Right lobe of liver (tissue), 6 donors: ENCODE results near the gene CRYL1. TPM values are rescaled to one million over a fixed set of nuclear protein-coding genes. Genes with fewer than 3 reads are reported as not detected.

ENCODE experiments used
- ATAC-seq, 4 donors: fragments of 200-7000 bp; cut with Tn5 transposase; one replicate each; pipeline ENCODE4 v1.9.1; 2020; ENCODE audit warnings: mild to moderate bottlenecking in 4 of 4, moderate library complexity in 4 of 4
- DNase-seq, 3 donors: peaks; one replicate each; pipeline ENCODE4 v3.0.0-alpha.2; 2020
- H3K27ac ChIP-seq, 3 donors: fragments of 200-600 bp; one replicate each; pipeline ENCODE4 v1.8.0; 2022
- H3K27me3 ChIP-seq, 2 donors: fragments of 200-600 bp; one replicate each; pipeline ENCODE4 v1.8.0; 2022
- H3K36me3 ChIP-seq, 4 donors: fragments of 200-600 bp; sonication (generic) in 1 of 4; one replicate each; pipeline versions ENCODE4 v1.5.1 to v1.8.0; 2017 to 2022; ENCODE audit warnings: control low read depth in 1 of 4
- H3K4me1 ChIP-seq, 4 donors: fragments of 200-600 bp; sonication (generic) in 1 of 4; one replicate each; pipeline versions ENCODE4 v1.5.1 to v1.8.0; 2017 to 2022; ENCODE audit warnings: control low read depth in 1 of 4
- H3K4me3 ChIP-seq, 3 donors: fragments of 200-600 bp; one replicate each; pipeline ENCODE4 v1.8.0; 2022
- H3K9me3 ChIP-seq, 4 donors: fragments of 200-600 bp; sonication (generic) in 1 of 4; one replicate each; pipeline versions ENCODE4 v1.5.1 to v1.8.0; 2017 to 2022; ENCODE audit warnings: control low read depth in 1 of 4
- POLR2A ChIP-seq: fragments of 450-650 bp; IDR thresholded peaks from one replicate; pipeline ENCODE4 v1.6.1; 2017; ENCODE audit warnings: antibody characterized with exemption, mild to moderate bottlenecking
- WGBS: methylation state at CpG from one replicate; pipeline ENCODE4 v1.1.6; 2018; ENCODE audit warnings: low coverage, low lambda C conversion rate; ENCODE audit not compliant: insufficient coverage; ENCODE audit errors: missing lambda C conversion rate; 5-methylcytosine and 5-hydroxymethylcytosine counted together
- intact Hi-C, 2 donors: fragments of 100-400 bp; cut with DNase I; formaldehyde crosslinking; loops; one replicate each; pipeline versions ENCODE4 v1.11.2 to v1.14.1; 2022
- total RNA-seq, 6 experiments: library from RNA; depleted of rRNA in 2 of 6; stranded (reverse); fragments of >200 nt in 2 of 6; fragmentation: NEBNext Ultra II Directional in 3 of 6; extraction: Animal tissue kit (Norgen Biotek cat#: 25700) in 3 of 6; gene quantifications; one replicate each; pipeline versions ENCODE4 v1.1.0 to v1.2.4, GENCODE V29; 2016 to 2023
- TF ChIP-seq, protein P1 (sequence below), 4 donors: fragments of 200-600 bp in 3 of 4; fragments of 450-650 bp in 1 of 4; IDR thresholded peaks; one replicate each; pipeline versions ENCODE4 v1.5.1 to v1.8.0; 2016 to 2022; ENCODE audit warnings: antibody characterized with exemption in 4 of 4, mild to moderate bottlenecking in 2 of 4
- donor health status: DM: no; HTN: yes; CAD: no.
- donor health status: DM: no; HTN: no; CAD: no.
- donor health status: DM: no; HTN: no; CAD: no.
- donor health status: DM: no; HTN: yes; CAD: no.
- donor health status: DM: no; HTN: yes; CAD: no.

The CRYL1 gene
- total RNA-seq, 6 experiments from 2014 or later, result 111 to 185 (median 151) TPM

DNA sequence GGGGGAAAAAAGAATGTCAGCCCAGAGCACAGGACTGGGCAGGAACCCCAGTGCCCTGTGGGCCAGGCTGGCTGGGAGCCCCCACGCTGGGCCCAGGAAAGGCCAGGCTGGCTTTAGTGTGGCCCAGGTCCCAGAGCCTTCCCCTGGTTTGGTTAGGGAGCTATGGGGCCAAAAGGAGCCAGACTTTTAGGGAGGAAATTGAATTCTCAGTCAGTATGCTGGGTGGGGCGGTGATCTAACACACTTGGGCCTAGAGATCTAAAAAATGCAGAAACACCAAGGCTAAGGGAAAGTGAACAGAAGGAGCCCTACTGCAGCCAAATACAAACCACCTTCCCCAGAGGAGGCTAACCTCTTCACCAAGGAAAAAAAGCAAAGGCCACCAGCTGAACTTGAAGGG, 137.5 kb downstream of the CRYL1 start:
- TF ChIP-seq POLR2A, result no peak
- TF ChIP-seq, protein P1, sequence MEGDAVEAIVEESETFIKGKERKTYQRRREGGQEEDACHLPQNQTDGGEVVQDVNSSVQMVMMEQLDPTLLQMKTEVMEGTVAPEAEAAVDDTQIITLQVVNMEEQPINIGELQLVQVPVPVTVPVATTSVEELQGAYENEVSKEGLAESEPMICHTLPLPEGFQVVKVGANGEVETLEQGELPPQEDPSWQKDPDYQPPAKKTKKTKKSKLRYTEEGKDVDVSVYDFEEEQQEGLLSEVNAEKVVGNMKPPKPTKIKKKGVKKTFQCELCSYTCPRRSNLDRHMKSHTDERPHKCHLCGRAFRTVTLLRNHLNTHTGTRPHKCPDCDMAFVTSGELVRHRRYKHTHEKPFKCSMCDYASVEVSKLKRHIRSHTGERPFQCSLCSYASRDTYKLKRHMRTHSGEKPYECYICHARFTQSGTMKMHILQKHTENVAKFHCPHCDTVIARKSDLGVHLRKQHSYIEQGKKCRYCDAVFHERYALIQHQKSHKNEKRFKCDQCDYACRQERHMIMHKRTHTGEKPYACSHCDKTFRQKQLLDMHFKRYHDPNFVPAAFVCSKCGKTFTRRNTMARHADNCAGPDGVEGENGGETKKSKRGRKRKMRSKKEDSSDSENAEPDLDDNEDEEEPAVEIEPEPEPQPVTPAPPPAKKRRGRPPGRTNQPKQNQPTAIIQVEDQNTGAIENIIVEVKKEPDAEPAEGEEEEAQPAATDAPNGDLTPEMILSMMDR (IDR thresholded peaks at IDR 0.05), result no peak
- Histone ChIP-seq H3K36me3 (no peaks in the 10 kb centered on the region), H3K4me1 (no peaks in the 10 kb centered on the region), H3K27ac (no peak overlapping the region), H3K4me3 (no peak overlapping the region), H3K9me3 (no peaks in the 10 kb centered on the region), H3K27me3 (no peaks in the 10 kb centered on the region)
- DNase-seq, result no peak
- WGBS, result 94% methylated on average over 2 of the region's 2 CpGs
- intact Hi-C loops, result no loop called here
- ATAC-seq, result peak in 2 of 4 donors; percentile 11 to 32

DNA sequence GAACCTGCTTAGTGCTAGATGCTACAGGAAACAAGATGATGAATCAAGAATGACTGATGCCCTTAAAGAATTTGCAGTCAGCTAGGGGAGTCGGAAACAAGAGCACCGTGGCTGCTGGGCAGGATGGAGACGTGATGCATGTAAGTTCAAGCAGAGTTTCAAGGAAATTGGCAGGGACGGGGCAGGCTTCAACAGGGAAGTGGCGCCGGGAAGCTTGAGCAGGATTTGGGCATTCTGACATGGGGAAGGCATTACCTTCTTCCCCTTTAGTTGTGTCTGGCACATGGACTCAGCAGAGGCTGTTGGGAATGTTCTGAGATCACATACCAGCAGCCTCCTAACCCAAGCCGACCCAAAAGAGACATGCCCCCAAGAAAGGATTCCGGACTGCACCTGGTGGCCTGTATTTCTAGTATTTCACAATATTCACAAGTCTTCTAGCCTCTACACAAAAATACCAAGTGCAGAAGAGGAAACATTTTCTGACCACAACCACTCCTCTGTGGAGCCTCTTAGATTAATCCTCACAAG, 138.2 kb downstream of the CRYL1 start:
- H3K27ac ChIP-seq, result no peak overlapping the region
- intact Hi-C loops, result no loop called here
- H3K9me3 ChIP-seq, result no peaks in the 10 kb centered on the region
- no peak overlapping the region for H3K4me3 ChIP-seq
- H3K36me3 ChIP-seq, result no peaks in the 10 kb centered on the region
- no peaks in the 10 kb centered on the region for H3K27me3 ChIP-seq
- TF ChIP-seq, protein P1 (IDR thresholded peaks at IDR 0.05), result no peak
- no peak for TF ChIP-seq POLR2A
- no peaks in the 10 kb centered on the region for H3K4me1 ChIP-seq
- 49% methylated on average over 5 of the region's 8 CpGs for WGBS
- ATAC-seq, result no peak
- DNase-seq, result no peak

DNA sequence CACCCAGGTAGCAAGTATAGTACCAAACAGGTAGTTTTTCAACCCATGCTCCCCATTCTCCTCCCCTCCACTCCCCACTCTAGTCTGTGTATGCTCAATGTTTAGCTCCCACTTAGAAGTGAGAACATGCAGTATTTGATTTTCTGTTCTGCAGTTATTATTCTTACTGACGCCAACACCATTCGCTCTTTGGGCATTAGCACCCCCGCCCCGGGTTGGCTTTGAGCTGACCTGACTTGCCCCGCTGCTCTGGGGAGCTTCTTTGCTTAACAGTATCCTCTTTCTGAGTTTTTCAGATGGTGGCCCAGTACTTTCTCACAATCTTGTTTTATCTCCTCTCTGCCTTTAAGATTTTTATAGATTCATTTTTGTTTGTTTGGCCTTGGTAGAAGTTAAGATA, 138.7 kb downstream of the CRYL1 start:
- no peak for ATAC-seq
- no peaks in the 10 kb centered on the region for H3K27me3 ChIP-seq
- TF ChIP-seq, protein P1 (IDR thresholded peaks at IDR 0.05), result no peak
- TF ChIP-seq POLR2A, result no peak
- no peak for DNase-seq
- H3K27ac ChIP-seq, result no peak overlapping the region
- intact Hi-C loops, result no loop called here
- no peaks in the 10 kb centered on the region for H3K9me3 ChIP-seq
- WGBS, result 95% methylated on average over 5 of the region's 5 CpGs
- H3K4me3 ChIP-seq, result no peak overlapping the region
- H3K36me3 ChIP-seq, result no peaks in the 10 kb centered on the region
- no peaks in the 10 kb centered on the region for H3K4me1 ChIP-seq

DNA sequence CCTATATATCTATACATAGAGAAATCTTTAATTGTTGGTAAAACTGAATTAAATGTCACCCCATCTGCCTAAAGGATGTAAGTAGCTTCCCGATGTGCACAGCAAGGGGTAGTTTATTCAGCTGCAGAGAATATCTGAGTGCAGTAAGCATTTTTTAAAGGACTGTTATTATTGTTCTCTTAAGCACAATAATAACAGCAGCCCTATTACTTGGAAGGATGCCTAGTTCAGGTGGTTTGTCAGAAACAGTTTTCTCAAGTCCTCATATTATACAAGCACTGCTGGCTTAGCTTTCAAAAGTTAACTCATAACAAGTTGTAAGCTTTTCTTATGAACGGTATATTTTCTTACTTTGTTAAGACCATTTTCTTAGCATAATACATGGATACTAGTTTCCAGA, 142.6 kb downstream of the CRYL1 start:
- TF ChIP-seq, protein P1 (IDR thresholded peaks at IDR 0.05), result no peak
- no peak for TF ChIP-seq POLR2A
- no peak for ATAC-seq

DNA sequence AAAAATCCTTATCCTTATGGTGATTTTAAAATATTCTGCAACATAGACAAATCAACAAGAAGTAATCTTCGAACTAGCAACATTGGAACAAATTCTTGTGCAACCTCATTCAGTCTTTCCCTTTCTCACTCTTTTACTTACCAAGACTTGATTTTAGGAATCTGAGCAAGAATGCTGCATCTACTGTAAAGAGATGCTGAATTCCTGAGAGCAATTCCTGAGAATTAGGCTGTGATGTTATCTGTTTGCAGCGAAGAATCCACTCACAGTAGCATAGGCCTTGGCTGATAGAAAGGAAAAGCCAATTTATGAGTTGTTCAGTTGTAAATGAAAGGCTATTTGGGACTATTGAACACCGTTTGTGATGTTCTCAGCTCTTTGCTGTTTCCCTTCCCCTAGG, 144.3 kb downstream of the CRYL1 start:
- H3K4me3 ChIP-seq, result no peak overlapping the region
- no peak overlapping the region for H3K27ac ChIP-seq
- no peaks in the 10 kb centered on the region for H3K4me1 ChIP-seq
- no peak for DNase-seq
- H3K9me3 ChIP-seq, result no peaks in the 10 kb centered on the region
- H3K36me3 ChIP-seq, result no peaks in the 10 kb centered on the region
- H3K27me3 ChIP-seq, result no peaks in the 10 kb centered on the region
- 74% methylated on average over 3 of the region's 3 CpGs for WGBS
- intact Hi-C loops, result no loop called here
- no peak for ATAC-seq
- TF ChIP-seq POLR2A, result no peak
- TF ChIP-seq, protein P1 (IDR thresholded peaks at IDR 0.05), result no peak

More for the DNA sequence above, 142.6 kb downstream of the CRYL1 start:
- H3K36me3 ChIP-seq, result no peaks in the 10 kb centered on the region
- intact Hi-C loops, result no loop called here
- no peak overlapping the region for H3K27ac ChIP-seq
- WGBS, result 67% methylated on average over 2 of the region's 2 CpGs
- H3K4me1 ChIP-seq, result no peaks in the 10 kb centered on the region
- DNase-seq, result no peak
- H3K9me3 ChIP-seq, result no peaks in the 10 kb centered on the region
- H3K27me3 ChIP-seq, result no peaks in the 10 kb centered on the region
- H3K4me3 ChIP-seq, result no peak overlapping the region
